PC-9 (cell line): Measurements from ENCODE around the gene PDS5B. TPM values are rescaled to one million over a fixed set of nuclear protein-coding genes. Genes with fewer than 3 reads are reported as not detected.
"Not testable (repeated sequence)": the region's sequence is repeated elsewhere in the genome, so short reads cannot be mapped to it uniquely, and the experiment has no call there.

ENCODE experiments used
- BruUV-seq: library from RNA; stranded (reverse); fragments of 400-500 nt; replicated peaks from 2 replicates; lab custom pipeline; 2021; lab: Mats Ljungman, UMichigan
- CTCF ChIA-PET: fragments of 300-600 bp; sonication (Branson Sonifier 250); formaldehyde crosslinking; loops from one replicate; lab custom pipeline; 2022; ENCODE audit warnings: antibody characterized with exemption; lab: Charles Lee
- POLR2A ChIA-PET: fragments of 300-600 bp; sonication (Branson Sonifier 250); formaldehyde crosslinking; loops from one replicate; lab custom pipeline; 2022; ENCODE audit warnings: antibody characterized with exemption; ENCODE audit not compliant: unreplicated experiment; lab: Charles Lee
- DNase-seq, 2 experiments: peaks; one replicate each; pipeline versions ENCODE4 v3.0.0 to v3.0.0-alpha.2; 2015 to 2022; ENCODE audit warnings: mixed read lengths in 1 of 2
- H2AFZ ChIP-seq: fragments of 200-600 bp; sonication (generic); 2 replicates; pipeline ENCODE4 v1.8.1; 2017; ENCODE audit warnings: antibody characterized with exemption
- H3F3A ChIP-seq: fragments of 200-600 bp; sonication (generic); 2 replicates; pipeline ENCODE4 v1.8.1; 2017; ENCODE audit warnings: antibody characterized with exemption, mild to moderate bottlenecking, low read depth; ENCODE audit not compliant: insufficient read depth
- H3K27ac ChIP-seq: fragments of 200-600 bp; sonication (generic); 2 replicates; pipeline ENCODE4 v1.6.1; 2016; ENCODE audit warnings: mixed run types
- H3K27me3 ChIP-seq: fragments of 200-600 bp; sonication (generic); 2 replicates; pipeline ENCODE4 v1.6.1; 2016; ENCODE audit warnings: low read depth, mixed run types; ENCODE audit not compliant: insufficient read depth
- H3K36me3 ChIP-seq: fragments of 200-600 bp; sonication (generic); 2 replicates; pipeline ENCODE4 v1.6.1; 2016; ENCODE audit warnings: low read depth, mixed run types
- H3K4me1 ChIP-seq: fragments of 200-600 bp; sonication (generic); replicated peaks from 2 replicates; pipeline ENCODE4 v1.6.1; 2016; ENCODE audit warnings: mixed run types; ENCODE audit not compliant: insufficient read depth
- H3K4me2 ChIP-seq: fragments of 200-600 bp; sonication (generic); 2 replicates; pipeline ENCODE4 v1.6.1; 2017; ENCODE audit warnings: mixed run types
- H3K4me3 ChIP-seq: fragments of 200-600 bp; sonication (generic); 2 replicates; pipeline ENCODE4 v1.6.1; 2016; ENCODE audit warnings: mixed run types
- H3K79me2 ChIP-seq: fragments of 200-600 bp; sonication (generic); 2 replicates; pipeline ENCODE4 v1.6.1; 2017; ENCODE audit warnings: low read depth, mixed run types
- H3K9me2 ChIP-seq: fragments of 200-600 bp; sonication (generic); 2 replicates; pipeline ENCODE4 v1.8.1; 2017; ENCODE audit warnings: mild to moderate bottlenecking; ENCODE audit not compliant: insufficient read depth
- H3K9me3 ChIP-seq: fragments of 200-600 bp; sonication (generic); 2 replicates; pipeline ENCODE4 v1.8.1; 2016; ENCODE audit warnings: low read depth; ENCODE audit not compliant: insufficient read depth
- H4K20me1 ChIP-seq: fragments of 200-600 bp; sonication (generic); 2 replicates; pipeline ENCODE4 v1.8.1; 2017; ENCODE audit not compliant: insufficient read depth
- CTCF ChIP-seq: fragments of 200-600 bp; sonication (generic); conservative IDR thresholded peaks from 2 replicates; pipeline ENCODE4 v1.6.1; 2017; ENCODE audit warnings: mixed run types, antibody characterized with exemption, mild to moderate bottlenecking, moderate library complexity
- EZH2 ChIP-seq: fragments of 200-600 bp; sonication (generic); IDR thresholded peaks from 2 replicates; pipeline ENCODE4 v1.8.0; 2017; ENCODE audit warnings: antibody characterized with exemption, low read depth
- intact Hi-C: fragments of 100-400 bp; cut with micrococcal nuclease; formaldehyde crosslinking; loops from one replicate; pipeline ENCODE4 v1.10.0; 2022; ENCODE audit not compliant: unreplicated experiment
- total RNA-seq: library from RNA; stranded (reverse); gene quantifications from 2 replicates; pipeline ENCODE4 v1.2.3, GENCODE V29; 2021

PDS5B gene
- total RNA-seq, 1 experiment from 2014 or later: 37.6 TPM

GRCh38 chr13:32723987-32724386 is 137.7 kb downstream of the PDS5B start:
- POLR2A ChIA-PET: no interaction called here
- H3K4me2 ChIP-seq: no peak overlapping the region
- no peaks in the 10 kb centered on the region for H3K27me3 ChIP-seq
- no peak for TF ChIP-seq EZH2
- TF ChIP-seq CTCF: no peak
- CTCF ChIA-PET: no interaction called here
- H3F3A ChIP-seq: no peaks in the 10 kb centered on the region; the same call in 1 of the 2 replicates
- DNase-seq: no peak
- H4K20me1 ChIP-seq: no peaks in the 10 kb centered on the region
- H3K9me2 ChIP-seq: no peaks in the 10 kb centered on the region
- H3K36me3 ChIP-seq: no peaks in the 10 kb centered on the region; the same call in 1 of the 2 replicates
- no peaks in the 10 kb centered on the region for H3K9me3 ChIP-seq
- H3K79me2 ChIP-seq: no peaks in the 10 kb centered on the region
- intact Hi-C loops: no loop called here
- BruUV-seq: no TSS peak
- H3K4me1 ChIP-seq: no peaks in the 10 kb centered on the region
- H3K4me3 ChIP-seq: no peak overlapping the region
- no peak overlapping the region for H2AFZ ChIP-seq
- H3K27ac ChIP-seq: no peak overlapping the region

GRCh38 chr13:32726374-32727037 is 140.3 kb downstream of the PDS5B start:
- no peaks in the 10 kb centered on the region; the same call in 1 of the 2 replicates for H3K36me3 ChIP-seq
- H3K4me1 ChIP-seq: no peaks in the 10 kb centered on the region
- ChIA-PET CTCF (interaction anchor here (0.5 kb wide), 1 partner anchor 139 kb away, joined by 19 read pairs; no protein-coding TSS in a partner anchor), POLR2A (no interaction called here)
- H3K9me3 ChIP-seq: no peaks in the 10 kb centered on the region
- no peak overlapping the region for H3K4me2 ChIP-seq
- no peaks in the 10 kb centered on the region; the same call in none of the 2 replicates for H3F3A ChIP-seq
- no peak overlapping the region for H3K27ac ChIP-seq
- no peak overlapping the region for H3K4me3 ChIP-seq
- no peak overlapping the region for H2AFZ ChIP-seq
- TF ChIP-seq CTCF: no peak
- no peak for TF ChIP-seq EZH2
- no peaks in the 10 kb centered on the region for H3K27me3 ChIP-seq
- no peaks in the 10 kb centered on the region for H4K20me1 ChIP-seq
- BruUV-seq: no TSS peak
- intact Hi-C loops: no loop called here
- H3K79me2 ChIP-seq: peaks cover 17% of the 10 kb centered on the region
- no peak for DNase-seq
- no peaks in the 10 kb centered on the region for H3K9me2 ChIP-seq

- Histone ChIP-seq H4K20me1 (no peaks in the 10 kb centered on the region), H3K4me3 (no peak overlapping the region), H3K9me3 (no peaks in the 10 kb centered on the region), H3K4me2 (no peak overlapping the region), H3K36me3 (no peaks in the 10 kb centered on the region; the same call in 1 of the 2 replicates), H3K27ac (no peak overlapping the region), H3K9me2 (no peaks in the 10 kb centered on the region), H3K79me2 (peaks cover 18% of the 10 kb centered on the region), H3K4me1 (no peaks in the 10 kb centered on the region), H3K27me3 (no peaks in the 10 kb centered on the region), H3F3A (no peaks in the 10 kb centered on the region; the same call in none of the 2 replicates), H2AFZ (no peak overlapping the region)
- CTCF ChIA-PET: no interaction called here
- intact Hi-C loops: no loop called here
- POLR2A ChIA-PET: no interaction called here
- DNase-seq: no peak
- TF ChIP-seq CTCF (no peak), EZH2 (no peak)
- BruUV-seq: no TSS peak
Observed at GRCh38 chr13:32728327-32728726, 142.1 kb downstream of the PDS5B start.

- H3K36me3 ChIP-seq, intact Hi-C loops, DNase-seq, H3K9me3 ChIP-seq, POLR2A ChIA-PET, H3F3A ChIP-seq, H3K27me3 ChIP-seq, BruUV-seq, H3K27ac ChIP-seq, H2AFZ ChIP-seq, H4K20me1 ChIP-seq, H3K4me3 ChIP-seq, H3K4me2 ChIP-seq, H3K9me2 ChIP-seq, H3K4me1 ChIP-seq, CTCF ChIA-PET: not testable (repeated sequence)
- H3K79me2 ChIP-seq: peaks cover 18% of the 10 kb centered on the region
Observed at GRCh38 chr13:32729097-32729496, 142.8 kb downstream of the PDS5B start.
